Smooth muscle cell (in vitro differentiated cells): ENCODE data around the gene IFNLR1. TPM values are rescaled to one million over a fixed set of nuclear protein-coding genes. Genes with fewer than 3 reads are reported as not detected.

Experiments
- DNase-seq: peaks from one replicate; lab custom pipeline; 2025; ENCODE audit not compliant: unreplicated experiment; lab: John Stamatoyannopoulos, UW
- H2AFZ ChIP-seq: fragments of 200-600 bp; sonication (generic); 2 replicates; pipeline ENCODE4 v1.6.0; 2016; ENCODE audit warnings: antibody characterized with exemption, low read depth, mild to moderate bottlenecking
- H3F3A ChIP-seq: fragments of 200-600 bp; sonication (generic); 2 replicates; pipeline ENCODE4 v1.6.0; 2017; ENCODE audit warnings: antibody characterized with exemption, low read depth
- H3K27ac ChIP-seq: fragments of 200-600 bp; sonication (generic); 2 replicates; pipeline ENCODE4 v1.5.1; 2016; ENCODE audit warnings: low read depth, mild to moderate bottlenecking
- H3K27me3 ChIP-seq: fragments of 200-600 bp; sonication (generic); 2 replicates; pipeline ENCODE4 v1.6.1; 2016; ENCODE audit warnings: low read depth, mild to moderate bottlenecking
- H3K36me3 ChIP-seq: fragments of 200-600 bp; sonication (generic); 2 replicates; pipeline ENCODE4 v1.5.1; 2016; ENCODE audit warnings: low read depth
- H3K4me1 ChIP-seq: fragments of 200-600 bp; sonication (generic); 2 replicates; pipeline ENCODE4 v1.5.1; 2016; ENCODE audit warnings: low read depth
- H3K4me2 ChIP-seq: fragments of 200-600 bp; sonication (generic); 2 replicates; pipeline ENCODE4 v1.6.0; 2016; ENCODE audit warnings: mild to moderate bottlenecking
- H3K4me3 ChIP-seq: fragments of 200-600 bp; sonication (generic); 2 replicates; pipeline ENCODE4 v1.5.1; 2016; ENCODE audit warnings: mild to moderate bottlenecking
- H3K79me2 ChIP-seq: fragments of 200-600 bp; sonication (generic); 2 replicates; pipeline ENCODE4 v1.6.0; 2016; ENCODE audit warnings: low read depth, mild to moderate bottlenecking
- H3K9ac ChIP-seq: fragments of 200-600 bp; sonication (generic); 2 replicates; pipeline ENCODE4 v1.6.0; 2016; ENCODE audit warnings: low read depth
- H3K9me3 ChIP-seq: fragments of 200-600 bp; sonication (generic); replicated peaks from 2 replicates; pipeline ENCODE4 v1.5.1; 2016; ENCODE audit warnings: low read depth
- H4K20me1 ChIP-seq: fragments of 200-600 bp; sonication (generic); 2 replicates; pipeline ENCODE4 v1.6.0; 2016; ENCODE audit warnings: low read depth
- whole genome bisulfite sequencing: methylation state at CpG from one replicate; pipeline ENCODE4 v1.1.7; 2016; ENCODE audit warnings: low lambda C conversion rate; 5-methylcytosine and 5-hydroxymethylcytosine counted together
- polyA plus RNA-seq: library from polyadenylated mRNA; unstranded; fragments of >200 nt; fragmentation: Nextera tagmentation; extraction: Ambion mirVana; gene quantifications from 2 replicates; pipeline ENCODE4 v1.2.1, GENCODE V29; 2016
- total RNA-seq: library from RNA; depleted of rRNA; stranded (reverse); fragments of >200 nt; gene quantifications from 2 replicates; pipeline ENCODE4 v1.2.3, GENCODE V29; 2014
- TF ChIP-seq, protein P1 (sequence below): fragments of 200-600 bp; sonication (generic); IDR thresholded peaks from 2 replicates; pipeline ENCODE4 v1.5.1; 2017; ENCODE audit warnings: borderline replicate concordance, mild to moderate bottlenecking, antibody characterized with exemption; ENCODE audit not compliant: insufficient read depth, poor library complexity, severe bottlenecking

IFNLR1 gene
- total and polyA plus RNA-seq, 2 experiments from 2014 or later: 0.25 to 0.67 TPM

GRCh38 chr1:24139841-24140425, 47.2 kb downstream of the IFNLR1 start:
- DNase-seq: no peak
- WGBS: 91% methylated on average over 11 of the region's 11 CpGs
- Histone ChIP-seq H3K9me3 (no peaks in the 10 kb centered on the region), H4K20me1 (no peaks in the 10 kb centered on the region), H3K4me1 (no peaks in the 10 kb centered on the region), H3K27ac (no peak overlapping the region), H3K4me2 (no peak overlapping the region), H3K27me3 (no peaks in the 10 kb centered on the region), H3F3A (no peaks in the 10 kb centered on the region), H3K79me2 (no peaks in the 10 kb centered on the region), H3K4me3 (no peak overlapping the region), H2AFZ (no peak overlapping the region), H3K9ac (no peak overlapping the region), H3K36me3 (no peaks in the 10 kb centered on the region)
- TF ChIP-seq, protein P1, sequence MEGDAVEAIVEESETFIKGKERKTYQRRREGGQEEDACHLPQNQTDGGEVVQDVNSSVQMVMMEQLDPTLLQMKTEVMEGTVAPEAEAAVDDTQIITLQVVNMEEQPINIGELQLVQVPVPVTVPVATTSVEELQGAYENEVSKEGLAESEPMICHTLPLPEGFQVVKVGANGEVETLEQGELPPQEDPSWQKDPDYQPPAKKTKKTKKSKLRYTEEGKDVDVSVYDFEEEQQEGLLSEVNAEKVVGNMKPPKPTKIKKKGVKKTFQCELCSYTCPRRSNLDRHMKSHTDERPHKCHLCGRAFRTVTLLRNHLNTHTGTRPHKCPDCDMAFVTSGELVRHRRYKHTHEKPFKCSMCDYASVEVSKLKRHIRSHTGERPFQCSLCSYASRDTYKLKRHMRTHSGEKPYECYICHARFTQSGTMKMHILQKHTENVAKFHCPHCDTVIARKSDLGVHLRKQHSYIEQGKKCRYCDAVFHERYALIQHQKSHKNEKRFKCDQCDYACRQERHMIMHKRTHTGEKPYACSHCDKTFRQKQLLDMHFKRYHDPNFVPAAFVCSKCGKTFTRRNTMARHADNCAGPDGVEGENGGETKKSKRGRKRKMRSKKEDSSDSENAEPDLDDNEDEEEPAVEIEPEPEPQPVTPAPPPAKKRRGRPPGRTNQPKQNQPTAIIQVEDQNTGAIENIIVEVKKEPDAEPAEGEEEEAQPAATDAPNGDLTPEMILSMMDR: no peak

DNA sequence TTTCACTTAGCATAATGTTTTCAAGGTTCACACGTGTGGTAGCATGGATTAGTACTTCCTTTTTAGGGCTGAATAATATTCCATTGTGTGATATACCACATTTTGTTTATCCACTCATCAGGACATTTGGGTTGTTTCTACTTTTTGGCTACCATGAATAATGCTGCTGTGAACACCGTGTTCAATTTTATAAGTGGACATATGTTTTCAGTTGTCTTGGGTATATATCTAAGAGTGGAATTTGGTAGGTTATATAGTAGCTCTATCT, 47.9 kb downstream of the IFNLR1 start:
- Histone ChIP-seq H3K9ac (no peak overlapping the region), H3K9me3 (no peaks in the 10 kb centered on the region), H2AFZ (no peak overlapping the region), H3K4me1 (no peaks in the 10 kb centered on the region), H3K27me3 (no peaks in the 10 kb centered on the region), H3K27ac (no peak overlapping the region), H3K79me2 (no peaks in the 10 kb centered on the region), H4K20me1 (no peaks in the 10 kb centered on the region), H3K36me3 (no peaks in the 10 kb centered on the region), H3K4me2 (no peak overlapping the region), H3K4me3 (no peak overlapping the region), H3F3A (no peaks in the 10 kb centered on the region)
- TF ChIP-seq, protein P1: no peak
- DNase-seq: no peak
- WGBS: 81% methylated on average over 2 of the region's 2 CpGs

DNA sequence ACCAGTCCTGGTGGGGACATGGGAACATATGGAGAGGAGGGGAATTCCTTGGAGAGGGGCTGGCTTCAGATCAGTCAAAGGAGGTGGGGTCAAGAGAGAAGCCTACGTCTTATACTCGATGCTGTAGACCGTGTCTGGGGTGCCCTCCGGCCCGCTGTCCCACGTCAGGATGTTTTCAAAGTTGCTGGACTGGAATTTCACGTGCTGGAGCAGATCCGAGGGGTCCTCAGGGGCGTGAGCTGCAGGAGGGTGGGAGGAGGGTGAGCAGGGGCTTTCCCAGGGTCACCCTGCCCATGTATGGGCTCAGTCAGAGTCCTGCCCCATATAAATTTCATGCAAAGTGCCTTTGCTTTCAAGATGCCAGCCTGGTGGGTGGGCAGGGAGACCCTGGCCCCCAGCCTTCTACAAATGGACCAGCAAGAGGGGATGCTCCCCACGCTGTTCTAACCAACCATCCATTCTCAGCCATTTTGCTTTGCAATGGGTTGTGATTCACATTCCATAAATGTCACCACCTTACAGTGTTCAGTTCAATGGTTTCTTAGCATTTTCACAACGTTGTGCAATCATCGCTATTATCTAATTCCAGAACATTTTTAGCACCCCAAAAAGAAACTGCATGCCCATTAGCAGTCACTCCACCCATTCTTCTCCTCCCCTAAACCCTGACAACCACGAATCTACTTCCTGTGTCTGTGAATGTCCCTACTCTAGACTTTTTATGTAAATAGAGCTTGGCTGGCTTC, 48.4 kb downstream of the IFNLR1 start:
- H3K9ac ChIP-seq: no peak overlapping the region
- no peaks in the 10 kb centered on the region for H3K36me3 ChIP-seq
- H3F3A ChIP-seq: no peaks in the 10 kb centered on the region
- no peaks in the 10 kb centered on the region for H3K27me3 ChIP-seq
- TF ChIP-seq, protein P1: no peak
- H3K4me2 ChIP-seq: no peak overlapping the region
- H3K27ac ChIP-seq: no peak overlapping the region
- no peaks in the 10 kb centered on the region for H4K20me1 ChIP-seq
- no peaks in the 10 kb centered on the region for H3K4me1 ChIP-seq
- WGBS: 79% methylated on average over 13 of the region's 13 CpGs
- DNase-seq: no peak
- no peaks in the 10 kb centered on the region for H3K79me2 ChIP-seq
- no peak overlapping the region for H2AFZ ChIP-seq
- H3K4me3 ChIP-seq: no peak overlapping the region
- no peaks in the 10 kb centered on the region for H3K9me3 ChIP-seq
